NCI-H1436 (cell line): Measurements from ENCODE around the gene LXN.

ENCODE experiments used
- DNase-seq: peaks from one replicate; lab custom pipeline; 2025; lab: John Stamatoyannopoulos, UW

The LXN gene

DNA sequence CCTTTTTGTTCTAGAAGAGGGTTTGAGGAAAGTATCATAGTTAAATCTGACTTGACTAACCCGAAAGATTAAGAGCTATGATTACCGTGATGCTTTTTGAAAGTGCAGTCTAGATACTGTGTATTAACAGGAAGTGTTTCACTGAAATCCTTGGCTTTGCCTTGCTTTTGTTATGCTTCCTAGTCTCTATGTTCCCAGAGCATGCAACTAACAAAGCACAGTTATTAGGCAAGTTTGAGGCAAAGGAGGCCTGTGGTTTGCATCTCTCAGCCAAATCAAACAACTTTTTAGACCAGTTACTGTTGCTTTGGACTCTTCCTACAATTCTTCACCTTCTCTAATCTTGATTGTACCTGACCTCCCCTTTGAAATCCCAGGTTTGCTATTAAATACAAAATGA, 3.9 kb downstream of the LXN start:
- no peak for DNase-seq

DNA sequence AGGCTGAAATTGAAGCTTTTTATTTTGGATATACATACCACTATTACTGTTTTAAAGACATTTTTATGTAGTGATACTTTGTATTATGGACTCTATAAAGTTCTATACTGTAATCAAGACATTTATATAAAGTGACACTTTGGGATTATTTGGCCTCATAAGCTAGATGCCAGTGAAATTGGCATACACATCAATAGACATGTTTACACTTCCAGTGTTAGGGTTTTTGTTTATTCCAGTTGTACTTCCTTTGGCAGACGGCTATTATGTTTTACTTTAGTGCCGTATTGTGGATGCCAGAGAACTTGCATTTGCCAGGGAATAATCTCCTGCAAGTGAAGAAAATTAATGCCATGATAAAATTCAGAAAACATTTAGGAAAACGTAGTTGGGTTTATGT, 6.0 kb downstream of the LXN start:
- DNase-seq: no peak

DNA sequence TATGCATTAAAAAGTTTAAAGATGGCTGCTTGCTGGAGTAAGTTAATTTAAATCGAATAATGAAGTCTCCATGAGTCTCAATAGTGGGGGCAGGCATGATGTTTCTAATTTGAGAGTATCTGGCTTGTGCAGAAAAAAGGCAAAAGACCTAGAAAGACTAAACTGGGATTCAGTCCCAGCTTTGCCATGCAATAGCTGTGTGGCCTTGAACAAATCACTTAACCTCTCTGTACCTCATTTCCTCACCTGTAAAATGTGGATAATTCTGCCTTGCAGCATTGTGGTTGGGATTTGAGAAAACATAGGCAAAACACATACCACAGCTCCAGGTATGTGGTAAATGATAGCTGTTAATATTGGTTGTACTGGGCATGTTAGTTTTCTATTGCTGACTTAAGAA, 8.6 kb downstream of the LXN start:
- no peak for DNase-seq

DNA sequence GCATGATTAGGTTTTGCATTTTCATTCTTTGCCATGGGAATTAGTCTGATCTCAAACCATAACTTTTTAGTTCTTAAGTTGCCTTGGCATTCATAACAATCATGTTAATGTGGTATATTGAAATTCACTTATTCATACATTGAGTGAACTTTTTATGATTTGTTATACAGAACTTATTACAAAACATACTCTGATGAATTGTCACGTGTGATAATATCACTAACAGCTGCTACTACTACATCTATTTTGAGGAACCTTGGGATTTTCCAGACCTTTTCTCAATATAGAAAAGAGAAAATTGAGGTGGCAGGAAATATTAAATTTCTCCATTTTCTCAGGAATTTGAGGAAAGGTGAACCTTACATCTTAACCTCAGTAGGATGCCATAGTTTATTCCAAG, 9.2 kb downstream of the LXN start:
- no peak for DNase-seq

DNA sequence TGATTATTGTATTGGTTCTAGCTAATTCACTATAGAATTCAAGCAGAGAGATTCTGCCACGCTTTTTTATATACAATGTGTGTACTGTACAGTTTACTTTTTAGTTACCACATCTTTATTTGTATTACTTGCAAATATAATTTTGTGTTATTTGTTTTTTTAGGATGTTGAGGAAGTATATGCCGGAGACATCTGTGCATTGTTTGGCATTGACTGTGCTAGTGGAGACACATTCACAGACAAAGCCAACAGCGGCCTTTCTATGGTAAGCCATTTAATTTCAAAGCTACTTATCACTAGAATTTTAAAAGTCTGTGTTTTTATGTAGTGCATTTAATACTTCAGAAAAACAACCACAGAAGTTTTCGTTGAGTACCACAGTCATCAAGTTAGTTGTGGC, 11.7 kb downstream of the LXN start:
- DNase-seq: no peak

DNA sequence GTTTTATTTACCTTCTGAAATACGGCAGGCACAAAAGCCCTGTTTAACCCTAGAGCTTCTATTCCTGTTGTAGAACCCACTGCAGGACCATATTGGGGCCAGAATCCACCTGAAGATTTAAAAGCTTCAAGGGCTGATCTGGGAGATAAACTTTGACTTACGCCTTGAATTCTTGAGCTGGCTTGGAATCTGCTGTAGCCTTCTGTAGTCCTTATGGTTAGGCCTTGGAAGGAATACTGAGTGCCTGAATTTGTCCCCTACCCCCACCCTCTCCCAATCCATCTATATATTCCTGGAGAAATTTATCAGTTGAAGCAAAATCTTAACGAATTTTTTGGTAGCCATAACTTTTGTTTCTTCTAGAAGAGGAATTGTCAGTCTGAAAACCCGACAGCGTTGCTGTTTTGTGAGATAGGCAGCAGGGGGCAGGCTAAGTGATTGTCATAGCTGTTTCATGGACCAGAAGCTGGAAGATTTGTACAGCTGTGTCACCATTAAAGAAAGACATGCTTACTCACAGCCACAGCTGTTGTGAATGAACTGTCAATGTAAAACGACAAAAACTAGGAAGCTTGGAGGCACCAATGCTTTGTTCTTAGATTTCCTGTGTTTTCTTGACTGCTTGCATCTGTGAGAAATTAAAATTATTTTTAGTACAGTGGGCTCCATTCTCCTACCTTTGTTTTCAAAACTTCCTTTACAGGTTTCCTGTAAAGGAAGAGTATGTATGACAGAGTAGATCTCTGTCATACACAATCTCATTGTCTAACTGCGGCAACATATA, 12.8 kb downstream of the LXN start:
- peak; percentile 41 for DNase-seq

DNA sequence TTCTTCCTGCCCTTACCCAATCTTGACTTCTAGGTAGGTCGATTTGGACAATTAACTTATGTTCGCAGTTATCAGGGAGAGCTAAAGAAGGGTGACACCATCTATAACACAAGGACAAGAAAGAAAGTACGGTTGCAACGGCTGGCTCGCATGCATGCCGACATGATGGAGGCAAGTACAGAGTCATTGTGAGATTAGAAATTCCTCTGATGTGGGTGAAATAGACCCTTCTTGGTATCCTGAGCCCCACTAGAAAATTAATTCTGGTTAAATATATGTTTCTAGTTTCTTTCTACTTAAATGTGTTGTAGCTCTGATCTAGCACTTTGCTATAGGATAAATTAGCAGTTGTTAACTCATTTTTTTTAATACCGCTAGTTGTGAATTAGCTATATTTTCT, 13.6 kb downstream of the LXN start:
- DNase-seq: no peak

DNA sequence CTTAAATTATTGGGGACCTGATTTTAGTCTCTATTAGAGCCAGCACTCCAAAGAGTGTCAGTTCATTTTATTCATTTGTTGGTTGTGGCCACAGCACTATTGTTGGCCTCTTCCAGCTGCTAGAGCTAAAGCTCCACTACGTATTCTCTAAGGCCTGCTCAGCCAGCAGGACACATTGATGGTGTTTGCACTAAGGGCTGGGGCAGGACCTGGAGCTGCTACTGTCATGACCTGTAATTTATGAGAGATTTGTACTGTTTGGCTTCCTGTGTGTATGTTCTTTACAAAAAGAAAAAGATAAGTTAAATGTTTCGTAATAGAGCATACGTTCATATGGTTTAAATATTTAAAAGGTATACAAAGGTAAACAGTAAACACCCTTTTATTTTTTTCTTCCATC, 20.0 kb downstream of the LXN start:
- no peak for DNase-seq

DNA sequence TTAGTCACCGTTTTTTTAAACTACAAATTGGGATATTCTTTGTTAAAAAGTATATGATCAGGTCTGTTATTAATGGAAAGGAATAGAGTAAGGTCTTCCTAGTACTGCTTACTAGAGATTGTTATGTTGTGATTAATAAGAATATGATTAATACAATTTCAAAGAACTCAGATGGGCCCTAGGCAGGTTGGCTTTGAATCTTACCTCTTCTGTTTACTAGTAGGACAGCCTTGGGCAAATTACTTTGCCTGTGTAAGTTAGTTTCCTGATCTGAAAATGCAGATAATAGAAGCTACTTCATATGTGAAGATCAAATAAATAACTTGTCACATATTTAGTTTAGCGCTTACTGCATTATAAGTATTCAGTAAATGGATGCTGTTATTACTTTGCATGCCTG, 21.3 kb downstream of the LXN start:
- DNase-seq: no peak

DNA sequence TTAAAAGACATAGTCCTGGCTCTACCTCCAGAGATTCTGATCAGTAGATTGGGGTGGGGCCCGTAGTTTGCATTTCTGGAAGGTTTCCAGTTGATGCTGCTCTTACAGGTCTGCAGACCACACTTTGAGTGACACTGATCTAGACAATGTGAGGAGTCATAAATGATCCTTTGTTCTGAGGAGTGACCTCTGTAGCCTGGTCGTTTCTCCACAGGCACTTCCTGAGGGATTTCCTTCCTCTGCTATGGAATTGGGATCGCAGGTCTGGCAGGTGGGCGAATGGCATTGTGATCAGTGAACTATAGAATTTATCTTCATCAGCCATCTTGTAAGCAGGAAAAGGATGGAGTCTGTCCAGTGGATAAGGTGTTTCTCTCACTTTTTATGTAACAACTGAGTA, 22.7 kb downstream of the LXN start:
- DNase-seq: no peak

DNA sequence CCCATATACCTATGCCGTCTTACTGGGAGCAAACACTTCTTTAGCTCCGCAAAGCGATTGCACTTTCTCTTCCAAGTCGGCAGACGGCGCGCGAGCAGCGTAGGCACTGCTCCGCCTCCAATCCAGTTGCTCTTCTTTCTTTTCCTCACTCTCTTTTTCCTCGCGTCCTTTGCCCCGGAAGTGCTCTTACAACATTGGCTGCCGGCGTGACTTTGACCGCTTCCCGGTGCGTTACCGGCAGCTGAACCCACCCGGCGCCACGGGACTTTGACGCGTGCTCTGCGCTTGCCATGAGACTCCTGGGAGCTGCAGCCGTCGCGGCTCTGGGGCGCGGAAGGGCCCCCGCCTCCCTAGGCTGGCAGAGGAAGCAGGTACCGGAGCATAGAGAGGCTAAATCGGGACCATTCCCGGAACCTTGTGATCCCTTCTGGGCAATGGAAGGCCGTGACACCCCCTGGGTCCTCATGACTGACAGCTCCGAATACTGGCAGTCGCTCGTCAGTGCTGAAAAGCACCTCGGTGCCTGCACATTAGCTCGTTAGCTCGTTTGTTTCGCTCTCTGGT, 28.0 kb downstream of the LXN start, which contains the start of gene GFM1:
TSS of gene GFM1 (plus strand) at position 183 of the 564 bp plus-strand sequence. CDS start at position 291, 108 bp downstream.
- peak; percentile 98 for DNase-seq

DNA sequence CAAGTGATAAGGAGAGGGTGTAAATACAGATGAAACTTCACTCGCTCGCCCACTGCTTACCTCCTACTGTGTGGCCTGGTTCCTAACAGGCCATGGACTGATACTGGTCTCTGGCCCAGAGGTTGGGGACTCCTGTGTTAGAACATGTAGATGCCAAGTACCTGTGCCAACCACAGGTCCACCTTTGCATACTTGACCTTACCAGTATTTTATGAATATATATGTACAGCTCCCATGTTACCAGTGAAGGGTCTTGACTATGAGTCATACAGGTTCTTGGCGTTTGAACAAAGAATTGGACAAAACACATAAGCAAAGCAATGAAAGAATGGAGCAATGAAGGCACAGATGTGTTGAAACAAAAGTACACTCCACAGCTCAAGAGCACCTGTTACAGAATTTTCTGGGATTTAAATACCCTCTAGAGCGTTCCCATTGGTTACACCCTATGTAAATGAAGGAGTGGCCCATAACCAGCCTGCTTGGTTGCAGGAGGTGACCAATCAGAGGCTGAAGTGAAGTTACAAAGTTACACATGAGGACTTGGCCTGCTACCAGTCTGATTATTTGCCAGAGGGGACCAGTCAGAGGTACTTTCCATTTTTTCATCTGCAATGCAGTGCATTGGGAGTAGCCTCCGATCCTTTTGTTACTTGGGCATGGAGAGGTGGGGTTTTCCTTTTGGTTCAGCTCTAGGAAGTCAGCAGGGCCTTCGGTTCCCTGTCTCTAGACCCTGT, 29.8 kb downstream of the LXN start:
- no peak for DNase-seq

DNA sequence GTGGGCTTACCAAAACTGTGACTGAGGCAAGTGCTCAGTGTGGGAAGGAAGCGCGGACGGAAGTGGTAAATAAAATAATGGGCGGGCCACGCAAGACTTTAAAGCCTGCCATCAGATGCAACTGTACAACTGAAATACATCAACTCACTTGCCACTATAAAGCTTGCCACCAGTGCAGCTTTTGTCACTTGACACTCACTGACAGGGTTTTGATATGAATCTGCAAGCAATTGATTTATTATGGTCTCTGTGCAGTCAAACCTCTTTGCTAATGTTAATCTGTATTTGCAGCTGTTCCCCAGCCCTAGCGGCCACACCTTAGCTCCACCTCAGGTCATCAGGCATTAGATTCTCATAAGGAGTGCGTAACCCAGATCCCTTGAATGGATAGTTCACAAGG, 30.4 kb downstream of the LXN start:
- DNase-seq: no peak

DNA sequence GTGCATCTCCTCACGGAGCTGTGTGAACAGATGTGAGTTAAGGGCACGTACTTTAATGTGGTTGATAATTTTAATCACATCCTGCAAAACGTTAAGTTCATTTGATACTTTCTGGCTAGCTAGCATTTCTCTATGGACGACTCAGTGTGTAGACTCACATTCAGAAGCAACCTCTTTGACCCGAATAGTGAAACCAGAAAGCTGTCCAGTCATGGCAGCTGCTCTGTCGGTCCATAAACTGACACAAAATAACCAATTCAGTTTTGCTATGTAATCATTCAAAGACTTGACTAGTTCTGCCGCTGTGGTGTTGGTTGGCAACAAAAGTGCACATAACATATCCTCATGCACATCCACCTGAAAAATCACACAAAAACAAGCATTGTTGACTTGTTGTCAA, 31.8 kb downstream of the LXN start:
- no peak for DNase-seq

DNA sequence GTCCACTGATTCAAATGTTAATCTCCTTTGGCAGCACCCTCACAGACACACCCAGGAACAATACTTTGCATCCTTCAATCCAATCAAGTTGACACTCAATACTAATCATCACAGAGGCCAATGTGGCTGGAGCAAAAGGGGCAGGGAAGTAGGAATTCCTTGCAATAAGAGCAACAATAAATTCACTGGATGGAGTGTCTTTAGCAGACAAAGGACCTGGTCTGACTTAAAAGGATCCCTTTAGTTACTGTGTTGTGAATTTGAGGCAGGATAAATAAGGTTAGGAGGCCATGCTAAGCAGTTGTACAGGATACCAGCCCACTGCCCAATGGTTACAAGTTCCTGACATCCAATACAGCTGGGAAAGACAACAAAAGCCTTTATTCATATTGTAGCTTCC, 40.5 kb downstream of the LXN start:
- DNase-seq: no peak

DNA sequence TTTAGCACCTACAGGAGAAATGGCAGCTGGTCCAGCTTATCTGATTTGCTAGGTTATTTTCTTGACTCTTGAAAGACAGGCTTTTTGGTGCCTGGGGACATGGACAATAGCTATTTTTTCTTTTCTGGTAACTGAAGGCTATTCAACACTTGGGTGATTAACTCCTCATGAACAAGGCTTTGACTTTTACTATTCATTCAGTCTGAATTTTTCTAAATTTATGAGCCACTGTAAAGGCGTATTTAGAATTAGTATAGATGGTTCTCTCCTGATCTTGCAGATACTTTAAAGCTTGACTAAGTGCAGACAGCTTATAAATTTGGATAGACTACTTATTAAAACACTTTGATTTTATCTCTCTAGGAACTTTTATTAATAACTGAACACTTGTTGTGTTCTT, 46.6 kb downstream of the LXN start:
- no peak for DNase-seq

DNA sequence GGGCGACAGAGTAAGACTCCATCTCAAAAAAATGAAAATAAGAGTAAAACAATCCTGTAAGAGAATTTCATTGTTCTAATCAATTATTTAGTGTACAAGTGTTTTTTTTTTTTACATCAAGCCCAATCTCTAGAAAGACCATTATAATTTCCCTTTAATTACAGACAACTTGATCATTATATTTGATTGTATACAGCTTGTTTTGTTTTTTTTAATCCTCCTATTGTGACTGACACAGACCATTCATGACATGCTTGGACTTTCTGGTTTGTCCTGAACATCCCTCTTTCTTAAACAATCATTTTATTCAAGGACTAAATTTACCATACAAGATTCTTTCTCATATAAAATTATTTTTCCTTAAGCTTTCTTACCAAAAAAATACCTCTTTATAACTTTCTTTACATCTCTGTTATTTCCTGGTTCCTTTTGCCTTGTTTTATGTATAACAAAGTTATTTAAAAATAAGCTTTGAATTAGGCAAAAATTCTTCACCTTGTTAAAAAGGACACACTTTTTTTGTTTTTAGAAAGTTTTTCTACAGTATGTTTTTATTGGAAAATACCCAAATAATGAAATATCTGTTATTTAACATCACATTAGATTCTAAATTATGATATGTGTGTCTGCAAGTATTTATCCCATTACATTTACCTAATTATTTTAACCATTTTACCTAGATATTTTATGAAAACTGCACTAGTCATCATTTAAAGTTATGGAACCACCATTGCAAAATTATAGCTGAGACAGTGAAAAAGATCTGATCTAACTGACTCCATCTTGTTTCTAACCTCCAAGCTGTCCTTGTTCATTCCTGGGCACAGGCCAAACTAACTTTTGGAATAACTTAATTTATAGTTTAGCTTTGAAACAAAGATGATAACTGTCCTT, 54.2 kb downstream of the LXN start:
- DNase-seq: no peak
